Memory B cell (primary cell): ENCODE measurements around the gene RASAL2.

Source experiments
- ATAC-seq: fragments of 150-1000 bp; cut with Tn5 transposase; 2 replicates; pipeline ENCODE4 v1.10.0; 2021; ENCODE audit warnings: low read depth, mild to moderate bottlenecking, moderate library complexity
- DNase-seq, 2 donors: peaks; one replicate each; pipeline ENCODE4 v3.0.0; 2022; ENCODE audit warnings: low spot score in 2 of 2
- H3K27ac Mint-ChIP-seq: one replicate; pipeline ENCODE4 v1.8.0; 2022; ENCODE audit warnings: mild to moderate bottlenecking, moderate library complexity, mixed read lengths
- H3K27me3 Mint-ChIP-seq: one replicate; pipeline ENCODE4 v1.8.0; 2022; ENCODE audit warnings: mixed read lengths
- H3K36me3 Mint-ChIP-seq: one replicate; pipeline ENCODE4 v1.8.0; 2022; ENCODE audit warnings: mild to moderate bottlenecking, mixed read lengths
- H3K4me1 Mint-ChIP-seq: one replicate; pipeline ENCODE4 v1.8.0; 2022; ENCODE audit warnings: mixed read lengths
- H3K4me3 Mint-ChIP-seq: one replicate; pipeline ENCODE4 v1.8.0; 2022; ENCODE audit warnings: mild to moderate bottlenecking, moderate library complexity, mixed read lengths
- H3K9me3 Mint-ChIP-seq: one replicate; pipeline ENCODE4 v1.8.0; 2022; ENCODE audit warnings: mixed read lengths

The RASAL2 gene

GRCh38 chr1:178438432-178438831 lies 344.5 kb downstream of the RASAL2 start:
- Mint-ChIP-seq H3K4me3 (no peak overlapping the region), H3K27ac (no peak overlapping the region), H3K36me3 (peaks cover 2% of the 10 kb centered on the region), H3K9me3 (peaks cover 1% of the 10 kb centered on the region), H3K4me1 (no peaks in the 10 kb centered on the region), H3K27me3 (peaks cover 7% of the 10 kb centered on the region)
- DNase-seq: no peak
- no peak for ATAC-seq

DNA sequence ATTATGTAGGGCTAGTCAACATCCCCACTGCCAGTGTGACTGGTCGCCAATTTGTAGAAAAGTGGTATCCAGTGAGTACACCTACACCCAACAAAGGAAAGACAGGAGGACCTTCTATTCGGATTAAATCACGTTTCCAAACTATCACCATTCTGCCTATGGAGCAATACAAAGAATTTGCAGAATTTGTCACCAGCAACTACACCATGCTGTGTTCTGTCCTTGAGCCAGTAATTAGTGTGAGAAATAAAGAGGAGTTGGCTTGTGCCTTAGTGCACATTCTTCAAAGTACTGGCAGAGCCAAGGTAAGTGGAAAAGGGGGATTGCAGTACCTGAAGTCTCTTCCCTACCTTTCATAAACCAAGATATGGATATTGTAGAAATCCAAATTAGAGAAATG lies 349.0 kb downstream of the RASAL2 start:
- H3K4me3 Mint-ChIP-seq: no peak overlapping the region
- no peaks in the 10 kb centered on the region for H3K4me1 Mint-ChIP-seq
- ATAC-seq (no peak), DNase-seq (no peak)
- peaks cover 1% of the 10 kb centered on the region for H3K9me3 Mint-ChIP-seq
- peaks cover 10% of the 10 kb centered on the region for H3K27me3 Mint-ChIP-seq
- H3K27ac Mint-ChIP-seq: no peak overlapping the region
- peaks cover 2% of the 10 kb centered on the region for H3K36me3 Mint-ChIP-seq

DNA sequence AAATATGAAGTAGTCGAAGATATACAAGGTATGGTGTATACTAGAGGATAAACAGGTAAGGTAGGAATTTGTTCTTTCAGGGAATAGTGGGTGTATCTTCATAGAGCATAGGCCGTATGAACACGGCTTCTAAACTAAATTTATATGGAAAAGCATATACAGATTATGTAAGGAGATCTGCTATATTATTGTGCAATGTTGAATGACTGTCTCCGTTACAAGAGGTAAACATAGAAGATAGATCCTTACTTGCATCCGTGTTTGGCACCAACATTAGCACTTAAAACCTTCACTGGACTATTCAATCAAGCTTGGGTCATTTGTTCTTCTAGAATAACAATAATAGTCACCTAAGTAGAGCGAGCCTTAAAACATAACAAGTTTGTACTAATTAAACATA lies 357.0 kb downstream of the RASAL2 start:
- no peaks in the 10 kb centered on the region for H3K4me1 Mint-ChIP-seq
- H3K27ac Mint-ChIP-seq: no peak overlapping the region
- peaks cover 2% of the 10 kb centered on the region for H3K27me3 Mint-ChIP-seq
- H3K4me3 Mint-ChIP-seq: no peak overlapping the region
- DNase-seq (no peak), ATAC-seq (no peak)
- H3K9me3 Mint-ChIP-seq: no peaks in the 10 kb centered on the region
- H3K36me3 Mint-ChIP-seq: no peaks in the 10 kb centered on the region

GRCh38 chr1:178451529-178451928 lies 357.6 kb downstream of the RASAL2 start:
- H3K27me3 Mint-ChIP-seq: peaks cover 2% of the 10 kb centered on the region
- H3K9me3 Mint-ChIP-seq: no peaks in the 10 kb centered on the region
- H3K4me1 Mint-ChIP-seq: no peaks in the 10 kb centered on the region
- H3K4me3 Mint-ChIP-seq: no peak overlapping the region
- no peak for DNase-seq
- no peak for ATAC-seq
- no peaks in the 10 kb centered on the region for H3K36me3 Mint-ChIP-seq
- no peak overlapping the region for H3K27ac Mint-ChIP-seq

DNA sequence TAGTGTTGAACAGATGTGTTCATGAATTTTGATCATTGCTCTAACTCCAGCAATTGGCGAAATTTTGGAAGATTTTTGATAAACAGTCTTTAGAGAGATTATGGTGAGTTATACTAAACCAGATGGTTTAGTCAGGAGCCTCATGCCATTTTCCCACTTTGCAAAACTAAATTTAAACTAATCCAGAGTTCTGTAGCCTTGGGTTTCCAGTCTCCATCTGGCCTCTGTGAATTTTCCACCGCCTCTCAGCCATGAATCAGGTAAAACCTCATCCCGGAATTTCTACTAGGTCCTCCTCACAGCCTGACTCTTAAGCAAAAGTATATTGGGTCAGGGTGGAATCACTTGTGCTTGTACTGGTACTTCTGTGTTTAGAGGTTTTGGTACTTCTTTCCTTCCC lies 358.1 kb downstream of the RASAL2 start:
- no peak overlapping the region for H3K4me3 Mint-ChIP-seq
- DNase-seq (no peak), ATAC-seq (no peak)
- no peaks in the 10 kb centered on the region for H3K4me1 Mint-ChIP-seq
- H3K27ac Mint-ChIP-seq: no peak overlapping the region
- H3K9me3 Mint-ChIP-seq: no peaks in the 10 kb centered on the region
- no peaks in the 10 kb centered on the region for H3K27me3 Mint-ChIP-seq
- H3K36me3 Mint-ChIP-seq: no peaks in the 10 kb centered on the region

DNA sequence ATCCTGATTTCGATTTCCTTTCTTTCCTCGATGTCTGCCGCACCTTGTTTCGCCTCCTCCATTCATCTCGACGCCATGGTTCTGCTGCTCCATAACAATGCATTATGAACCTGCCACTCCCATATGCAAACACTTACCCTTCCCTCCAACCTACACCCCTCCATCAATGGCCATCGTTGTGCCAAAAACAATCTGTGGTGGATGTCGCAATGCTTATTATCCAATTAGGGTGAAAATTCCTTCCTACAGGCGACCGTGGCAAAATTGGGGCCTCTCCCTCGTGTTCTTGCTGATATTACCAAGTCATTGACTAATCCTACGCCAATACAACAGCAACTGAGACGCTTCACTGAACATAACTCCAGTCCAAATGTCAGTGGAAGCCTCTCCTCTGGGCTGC lies 362.6 kb downstream of the RASAL2 start:
- no peaks in the 10 kb centered on the region for H3K27me3 Mint-ChIP-seq

DNA sequence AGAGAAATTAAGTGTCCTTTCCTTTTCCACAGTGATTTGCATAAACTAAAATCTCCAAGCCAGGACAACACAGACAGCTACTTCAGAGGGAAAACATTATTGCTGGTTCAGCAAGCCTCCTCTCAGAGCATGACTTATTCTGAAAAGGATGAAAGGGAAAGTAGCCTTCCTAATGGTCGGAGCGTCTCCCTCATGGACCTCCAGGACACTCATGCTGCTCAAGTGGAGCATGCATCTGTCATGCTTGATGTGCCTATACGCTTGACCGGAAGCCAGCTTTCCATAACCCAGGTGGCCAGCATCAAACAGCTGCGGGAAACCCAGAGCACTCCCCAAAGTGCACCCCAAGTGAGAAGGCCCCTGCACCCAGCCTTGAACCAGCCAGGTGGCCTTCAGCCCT lies 363.7 kb downstream of the RASAL2 start:
- H3K4me1 Mint-ChIP-seq: no peaks in the 10 kb centered on the region
- no peak for DNase-seq
- ATAC-seq: no peak
- no peaks in the 10 kb centered on the region for H3K9me3 Mint-ChIP-seq
- H3K27me3 Mint-ChIP-seq: no peaks in the 10 kb centered on the region
- no peaks in the 10 kb centered on the region for H3K36me3 Mint-ChIP-seq
- no peak overlapping the region for H3K4me3 Mint-ChIP-seq
- H3K27ac Mint-ChIP-seq: no peak overlapping the region

More for the DNA sequence above, 362.6 kb downstream of the RASAL2 start:
- DNase-seq: no peak
- Mint-ChIP-seq H3K9me3 (no peaks in the 10 kb centered on the region), H3K36me3 (no peaks in the 10 kb centered on the region), H3K27ac (no peak overlapping the region), H3K4me1 (no peaks in the 10 kb centered on the region), H3K4me3 (no peak overlapping the region)
- no peak for ATAC-seq

GRCh38 chr1:178458203-178458602 lies 364.3 kb downstream of the RASAL2 start:
- Mint-ChIP-seq H3K4me1 (no peaks in the 10 kb centered on the region), H3K27me3 (no peaks in the 10 kb centered on the region), H3K27ac (no peak overlapping the region), H3K9me3 (no peaks in the 10 kb centered on the region), H3K4me3 (no peak overlapping the region), H3K36me3 (no peaks in the 10 kb centered on the region)
- ATAC-seq: no peak
- DNase-seq: no peak

DNA sequence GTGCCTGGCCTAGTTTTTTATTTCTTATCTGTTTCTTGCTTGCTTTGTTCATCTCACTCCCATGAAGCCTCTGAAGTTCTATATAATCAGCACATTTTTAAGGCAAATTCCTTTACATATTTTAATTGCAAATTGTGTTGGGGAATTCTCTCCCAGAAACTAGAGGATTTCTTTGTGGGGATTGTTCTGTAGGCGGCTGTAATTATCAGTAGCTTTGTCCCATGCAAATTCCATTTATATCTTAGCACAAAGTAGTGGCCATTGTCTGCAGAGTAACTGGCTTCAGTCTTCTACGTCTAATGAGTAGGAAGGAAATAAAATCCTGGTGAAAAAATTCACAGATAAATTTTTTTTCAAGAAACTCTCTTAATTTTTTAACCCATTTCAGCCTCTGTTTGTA lies 367.2 kb downstream of the RASAL2 start:
- no peak overlapping the region for H3K4me3 Mint-ChIP-seq
- ATAC-seq: no peak
- H3K27ac Mint-ChIP-seq: no peak overlapping the region
- no peak for DNase-seq
- no peaks in the 10 kb centered on the region for H3K27me3 Mint-ChIP-seq
- no peaks in the 10 kb centered on the region for H3K4me1 Mint-ChIP-seq
- no peaks in the 10 kb centered on the region for H3K36me3 Mint-ChIP-seq
- H3K9me3 Mint-ChIP-seq: no peaks in the 10 kb centered on the region

DNA sequence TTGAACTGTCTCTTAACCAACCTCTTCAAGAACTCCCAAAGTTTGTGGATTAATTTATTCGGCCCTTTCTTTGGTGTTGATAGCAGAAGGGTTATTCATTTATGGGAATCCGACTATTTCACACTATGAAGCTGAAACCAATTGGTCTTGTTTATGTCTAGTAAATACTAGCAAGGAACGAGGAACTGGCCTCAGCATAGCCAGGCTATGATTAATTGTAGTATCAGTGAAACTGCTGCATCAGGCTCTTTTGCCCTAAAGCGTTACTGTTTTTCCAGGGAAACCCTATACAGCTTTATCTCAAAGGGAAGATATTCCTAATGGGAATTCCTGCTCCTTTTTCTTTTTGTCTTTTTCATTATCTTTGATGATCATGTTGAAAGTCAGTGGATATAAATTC lies 367.8 kb downstream of the RASAL2 start:
- ATAC-seq (no peak), DNase-seq (no peak)
- Mint-ChIP-seq H3K36me3 (no peaks in the 10 kb centered on the region), H3K9me3 (no peaks in the 10 kb centered on the region), H3K4me3 (no peak overlapping the region), H3K27me3 (peaks cover under 1% of the 10 kb centered on the region), H3K4me1 (no peaks in the 10 kb centered on the region), H3K27ac (no peak overlapping the region)

- no peaks in the 10 kb centered on the region for H3K36me3 Mint-ChIP-seq
Measured at GRCh38 chr1:178464141-178464540, 370.2 kb downstream of the RASAL2 start.

GRCh38 chr1:178464566-178464965 lies 370.7 kb downstream of the RASAL2 start:
- Mint-ChIP-seq H3K27ac (no peak overlapping the region), H3K4me1 (no peaks in the 10 kb centered on the region), H3K27me3 (peaks cover 7% of the 10 kb centered on the region), H3K4me3 (no peak overlapping the region), H3K36me3 (no peaks in the 10 kb centered on the region), H3K9me3 (no peaks in the 10 kb centered on the region)
- no peak for ATAC-seq
- DNase-seq: no peak

More at GRCh38 chr1:178464141-178464540, 370.2 kb downstream of the RASAL2 start:
- H3K9me3 Mint-ChIP-seq: no peaks in the 10 kb centered on the region
- H3K27ac Mint-ChIP-seq: no peak overlapping the region
- ATAC-seq: no peak
- peaks cover 7% of the 10 kb centered on the region for H3K27me3 Mint-ChIP-seq
- no peaks in the 10 kb centered on the region for H3K4me1 Mint-ChIP-seq
- H3K4me3 Mint-ChIP-seq: no peak overlapping the region
- DNase-seq: no peak

DNA sequence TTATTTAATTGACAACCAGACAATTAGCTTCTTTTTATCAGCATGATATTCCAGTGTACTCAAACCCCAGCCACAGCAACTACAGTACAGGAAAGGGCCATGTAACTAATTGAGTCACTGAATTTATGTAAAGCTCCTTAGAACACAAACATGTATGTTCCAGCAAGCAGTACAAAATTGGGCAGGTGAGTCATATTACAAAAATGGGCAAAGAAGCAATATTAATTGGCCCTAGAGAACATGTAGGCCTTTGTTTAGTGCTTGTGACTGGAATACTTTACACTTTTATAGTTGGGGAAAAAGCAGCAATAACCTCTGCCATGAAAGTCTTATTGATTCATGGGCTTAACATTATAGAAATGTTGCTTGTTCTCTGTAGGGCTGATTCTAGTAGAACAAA lies 371.1 kb downstream of the RASAL2 start:
- ATAC-seq (no peak), DNase-seq (no peak)
- H3K9me3 Mint-ChIP-seq: no peaks in the 10 kb centered on the region
- H3K27ac Mint-ChIP-seq: no peak overlapping the region
- peaks cover 7% of the 10 kb centered on the region for H3K27me3 Mint-ChIP-seq
- H3K4me1 Mint-ChIP-seq: no peaks in the 10 kb centered on the region
- no peak overlapping the region for H3K4me3 Mint-ChIP-seq
- no peaks in the 10 kb centered on the region for H3K36me3 Mint-ChIP-seq

DNA sequence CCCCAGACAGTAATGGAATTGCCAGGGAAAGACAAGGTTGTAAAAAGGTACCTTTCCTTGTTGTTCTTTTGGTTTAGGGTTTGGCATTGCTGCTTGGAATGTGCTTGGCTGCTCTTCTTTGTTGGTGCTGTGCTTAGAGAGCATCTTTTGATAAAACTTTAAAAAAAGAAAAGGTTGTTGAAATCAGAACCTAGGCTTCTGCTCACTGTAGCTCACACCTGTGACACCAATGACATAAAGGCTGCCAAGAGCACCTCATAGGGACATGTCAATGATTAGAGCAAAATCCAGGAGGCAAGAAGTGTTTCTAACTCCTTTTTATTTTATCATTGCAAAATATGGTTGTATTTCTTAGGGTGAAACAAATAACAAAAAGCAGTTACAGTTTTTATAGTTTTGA lies 373.9 kb downstream of the RASAL2 start:
- H3K27ac Mint-ChIP-seq: no peak overlapping the region
- peaks cover 12% of the 10 kb centered on the region for H3K27me3 Mint-ChIP-seq
- no peak overlapping the region for H3K4me3 Mint-ChIP-seq
- peaks cover 4% of the 10 kb centered on the region for H3K4me1 Mint-ChIP-seq
- no peak for ATAC-seq
- H3K36me3 Mint-ChIP-seq: no peaks in the 10 kb centered on the region
- H3K9me3 Mint-ChIP-seq: no peaks in the 10 kb centered on the region
- no peak for DNase-seq

DNA sequence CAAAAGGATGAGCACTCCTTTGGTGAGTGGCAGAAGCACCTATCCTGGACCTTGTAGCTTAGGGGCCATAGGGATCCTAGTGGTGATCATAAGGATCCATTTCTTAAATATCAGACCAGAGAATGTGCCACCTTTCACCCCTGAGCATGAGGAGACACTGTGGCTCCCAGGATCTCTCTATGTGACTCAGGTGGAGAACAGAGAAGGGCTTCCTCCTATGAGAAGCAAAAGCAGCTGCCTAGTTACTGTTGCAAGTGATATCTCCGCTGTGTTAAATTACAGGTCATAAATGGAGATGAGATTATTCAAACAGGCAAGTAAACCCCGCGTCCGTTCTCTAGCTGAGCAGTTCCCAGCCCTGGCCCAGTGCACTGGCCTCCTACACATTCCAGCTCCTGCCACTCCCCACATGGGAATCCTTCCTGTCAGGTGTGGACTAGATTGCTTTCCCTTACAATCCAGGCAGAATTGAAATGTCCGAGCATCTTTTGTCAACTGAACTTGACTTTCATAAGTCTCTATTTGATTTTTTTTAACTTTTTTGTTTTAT lies 376.6 kb downstream of the RASAL2 start:
- H3K9me3 Mint-ChIP-seq: no peaks in the 10 kb centered on the region
- ATAC-seq (no peak), DNase-seq (no peak)
- H3K4me3 Mint-ChIP-seq: no peak overlapping the region
- peaks cover 15% of the 10 kb centered on the region for H3K27me3 Mint-ChIP-seq
- no peaks in the 10 kb centered on the region for H3K36me3 Mint-ChIP-seq
- no peak overlapping the region for H3K27ac Mint-ChIP-seq
- peaks cover 4% of the 10 kb centered on the region for H3K4me1 Mint-ChIP-seq
